Activated gamma-delta T cell treated with Interleukin-2 at 50 U/mL for 16 hours (primary cell): Measurements from ENCODE around the gene FGFR2.
"Not testable (repeated sequence)": the region's sequence is repeated elsewhere in the genome, so short reads cannot be mapped to it uniquely, and the experiment has no call there.

Experiments
- DNase-seq: peaks from one replicate; pipeline ENCODE4 v3.0.0-alpha.2; 2020

The FGFR2 gene

GRCh38 chr10:121583857-121584256, 14.4 kb downstream of the FGFR2 start:
- no peak for DNase-seq

- no peak for DNase-seq
Measured at GRCh38 chr10:121583258-121583657, 15.0 kb downstream of the FGFR2 start.

GRCh38 chr10:121580276-121581116, 17.7 kb downstream of the FGFR2 start:
- DNase-seq, result no peak

- DNase-seq, result no peak
Measured at GRCh38 chr10:121579656-121580055, 18.6 kb downstream of the FGFR2 start.

GRCh38 chr10:121578965-121579364, 19.3 kb downstream of the FGFR2 start:
- no peak for DNase-seq

- DNase-seq, result no peak
Measured at GRCh38 chr10:121578298-121578697, 19.9 kb downstream of the FGFR2 start.

- no peak for DNase-seq
Measured at GRCh38 chr10:121577568-121577967, 20.7 kb downstream of the FGFR2 start.

- DNase-seq, result no peak
Measured at GRCh38 chr10:121576139-121576538, 22.1 kb downstream of the FGFR2 start.

- DNase-seq, result no peak
Measured at GRCh38 chr10:121574519-121575166, 23.6 kb downstream of the FGFR2 start.

- DNase-seq, result no peak
Measured at GRCh38 chr10:121573538-121573941, 24.7 kb downstream of the FGFR2 start.

- DNase-seq, result no peak
Measured at GRCh38 chr10:121572859-121573537, 25.2 kb downstream of the FGFR2 start.

GRCh38 chr10:121570315-121570714, 27.9 kb downstream of the FGFR2 start:
- no peak for DNase-seq

GRCh38 chr10:121568275-121568674, 30.0 kb downstream of the FGFR2 start:
- DNase-seq, result no peak

GRCh38 chr10:121567569-121567968, 30.7 kb downstream of the FGFR2 start:
- no peak for DNase-seq

- no peak for DNase-seq
Measured at GRCh38 chr10:121566755-121567154, 31.5 kb downstream of the FGFR2 start.

- DNase-seq, result no peak
Measured at GRCh38 chr10:121559326-121560026, 38.8 kb downstream of the FGFR2 start.

- no peak for DNase-seq
Measured at GRCh38 chr10:121558238-121558637, 40.0 kb downstream of the FGFR2 start.

GRCh38 chr10:121556918-121557573, 41.2 kb downstream of the FGFR2 start:
- no peak for DNase-seq

GRCh38 chr10:121556455-121556854, 41.8 kb downstream of the FGFR2 start:
- no peak for DNase-seq

- DNase-seq, result not testable (repeated sequence)
Measured at GRCh38 chr10:121554916-121555315, 43.3 kb downstream of the FGFR2 start.

GRCh38 chr10:121553511-121554264, 44.6 kb downstream of the FGFR2 start:
- DNase-seq, result no peak

- DNase-seq, result no peak
Measured at GRCh38 chr10:121552746-121553145, 45.5 kb downstream of the FGFR2 start.
